ENCODE data around the gene PTPRH.

DNA sequence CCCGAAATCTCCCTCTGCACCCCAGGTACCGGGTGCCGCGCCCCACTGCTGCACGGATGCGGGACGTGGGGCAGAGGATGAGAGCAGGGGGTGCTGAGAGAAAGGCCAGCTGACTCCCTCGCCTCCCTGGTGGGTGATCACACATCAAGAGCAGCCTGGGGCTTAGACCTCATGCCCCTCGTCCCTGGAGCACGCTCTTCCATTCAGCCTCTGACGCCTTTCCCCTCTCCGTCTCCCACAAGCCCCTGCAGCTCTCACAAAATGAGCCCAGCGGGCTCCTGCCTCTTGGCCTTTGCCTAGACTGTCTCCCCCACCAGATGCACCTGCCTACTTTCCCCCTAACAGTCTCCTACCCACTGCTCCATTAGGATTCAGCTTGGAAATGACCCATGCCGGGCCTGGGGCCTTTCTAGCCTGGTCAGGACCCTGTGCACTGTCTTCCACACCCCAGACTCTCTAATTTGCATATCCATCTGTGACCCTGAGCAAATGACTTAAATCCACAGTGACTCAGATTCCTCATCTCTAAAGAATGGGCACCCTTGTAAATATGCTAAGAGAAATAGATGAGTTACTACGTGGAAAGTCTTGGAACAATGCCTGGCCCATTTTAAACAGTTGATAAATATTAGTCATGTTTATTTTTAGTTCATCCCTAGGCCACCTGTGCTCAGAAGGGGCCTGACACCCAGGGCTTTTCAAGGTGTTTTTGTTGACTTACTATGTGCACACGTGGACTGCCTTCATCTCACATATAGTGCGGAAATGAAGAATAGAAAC lies 582 bp upstream of the PTPRH start:
- no peak for TF ChIP-seq POLR2A (IDR thresholded peaks at IDR 0.05)
- TF ChIP-seq, protein P1, sequence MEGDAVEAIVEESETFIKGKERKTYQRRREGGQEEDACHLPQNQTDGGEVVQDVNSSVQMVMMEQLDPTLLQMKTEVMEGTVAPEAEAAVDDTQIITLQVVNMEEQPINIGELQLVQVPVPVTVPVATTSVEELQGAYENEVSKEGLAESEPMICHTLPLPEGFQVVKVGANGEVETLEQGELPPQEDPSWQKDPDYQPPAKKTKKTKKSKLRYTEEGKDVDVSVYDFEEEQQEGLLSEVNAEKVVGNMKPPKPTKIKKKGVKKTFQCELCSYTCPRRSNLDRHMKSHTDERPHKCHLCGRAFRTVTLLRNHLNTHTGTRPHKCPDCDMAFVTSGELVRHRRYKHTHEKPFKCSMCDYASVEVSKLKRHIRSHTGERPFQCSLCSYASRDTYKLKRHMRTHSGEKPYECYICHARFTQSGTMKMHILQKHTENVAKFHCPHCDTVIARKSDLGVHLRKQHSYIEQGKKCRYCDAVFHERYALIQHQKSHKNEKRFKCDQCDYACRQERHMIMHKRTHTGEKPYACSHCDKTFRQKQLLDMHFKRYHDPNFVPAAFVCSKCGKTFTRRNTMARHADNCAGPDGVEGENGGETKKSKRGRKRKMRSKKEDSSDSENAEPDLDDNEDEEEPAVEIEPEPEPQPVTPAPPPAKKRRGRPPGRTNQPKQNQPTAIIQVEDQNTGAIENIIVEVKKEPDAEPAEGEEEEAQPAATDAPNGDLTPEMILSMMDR (IDR thresholded peaks at IDR 0.05 in 4 of 5, conservative IDR thresholded peaks at IDR 0.05 in 1 of 5): no peak

Measured in gastrocnemius medialis (tissue), 4 donors.